NCI-H1048 (cell line): ENCODE results near the gene B9D2.
"Not testable (repeated sequence)": the region's sequence is repeated elsewhere in the genome, so short reads cannot be mapped to it uniquely, and the experiment has no call there.

Experiments used
- DNase-seq: peaks from one replicate; lab custom pipeline; 2025; lab: John Stamatoyannopoulos, UW

B9D2 gene

DNA sequence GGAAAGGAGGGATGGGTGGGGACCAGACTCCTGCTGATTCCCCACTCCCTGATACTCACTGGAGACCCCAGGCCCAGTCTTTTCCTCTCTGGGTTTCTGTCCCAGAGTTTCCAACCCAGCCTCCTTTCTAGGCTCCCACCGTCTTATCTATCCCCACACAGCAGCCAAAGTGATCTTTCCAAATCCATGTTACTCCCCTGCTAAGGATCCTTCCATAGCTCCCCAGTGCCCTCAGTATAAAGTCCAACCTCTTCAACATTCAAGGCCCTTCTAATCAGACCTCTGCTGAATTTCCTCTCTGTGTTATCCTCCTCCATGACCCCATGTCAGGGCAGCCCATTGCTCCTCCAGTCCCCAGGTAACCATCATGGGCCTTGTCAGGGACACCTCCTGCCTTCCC lies 8.9 kb downstream of the B9D2 start:
- no peak for DNase-seq

DNA sequence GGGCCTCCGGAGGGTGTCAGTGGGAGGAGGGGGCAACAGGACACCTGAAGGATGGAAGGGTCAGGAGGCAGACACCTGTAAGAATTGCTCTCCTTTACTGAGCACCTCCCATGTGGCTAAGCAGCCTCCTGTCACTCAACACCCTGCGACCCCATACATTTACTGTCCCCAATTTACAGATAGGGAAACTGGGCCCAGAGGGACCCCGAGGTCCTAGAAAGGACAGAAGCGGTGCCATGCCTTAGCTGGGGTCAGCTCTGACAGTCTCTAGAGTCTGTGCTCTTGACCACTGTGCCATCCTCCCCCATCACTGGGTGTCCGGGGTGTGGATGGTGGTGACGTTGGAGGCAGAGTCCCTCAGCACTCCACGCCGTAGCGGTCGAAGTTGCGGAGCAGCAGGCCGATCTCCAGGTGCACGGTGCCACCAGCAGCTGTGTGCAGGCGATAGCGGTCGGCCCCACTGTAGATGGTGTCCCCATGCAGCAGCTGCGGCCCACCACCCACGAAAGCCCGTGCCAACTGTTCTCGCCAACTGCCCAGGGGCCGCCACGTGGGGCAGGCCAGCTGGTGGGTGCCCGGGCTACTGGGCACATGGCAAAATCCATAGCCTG lies 9.5 kb downstream of the B9D2 start:
- DNase-seq, result no peak

DNA sequence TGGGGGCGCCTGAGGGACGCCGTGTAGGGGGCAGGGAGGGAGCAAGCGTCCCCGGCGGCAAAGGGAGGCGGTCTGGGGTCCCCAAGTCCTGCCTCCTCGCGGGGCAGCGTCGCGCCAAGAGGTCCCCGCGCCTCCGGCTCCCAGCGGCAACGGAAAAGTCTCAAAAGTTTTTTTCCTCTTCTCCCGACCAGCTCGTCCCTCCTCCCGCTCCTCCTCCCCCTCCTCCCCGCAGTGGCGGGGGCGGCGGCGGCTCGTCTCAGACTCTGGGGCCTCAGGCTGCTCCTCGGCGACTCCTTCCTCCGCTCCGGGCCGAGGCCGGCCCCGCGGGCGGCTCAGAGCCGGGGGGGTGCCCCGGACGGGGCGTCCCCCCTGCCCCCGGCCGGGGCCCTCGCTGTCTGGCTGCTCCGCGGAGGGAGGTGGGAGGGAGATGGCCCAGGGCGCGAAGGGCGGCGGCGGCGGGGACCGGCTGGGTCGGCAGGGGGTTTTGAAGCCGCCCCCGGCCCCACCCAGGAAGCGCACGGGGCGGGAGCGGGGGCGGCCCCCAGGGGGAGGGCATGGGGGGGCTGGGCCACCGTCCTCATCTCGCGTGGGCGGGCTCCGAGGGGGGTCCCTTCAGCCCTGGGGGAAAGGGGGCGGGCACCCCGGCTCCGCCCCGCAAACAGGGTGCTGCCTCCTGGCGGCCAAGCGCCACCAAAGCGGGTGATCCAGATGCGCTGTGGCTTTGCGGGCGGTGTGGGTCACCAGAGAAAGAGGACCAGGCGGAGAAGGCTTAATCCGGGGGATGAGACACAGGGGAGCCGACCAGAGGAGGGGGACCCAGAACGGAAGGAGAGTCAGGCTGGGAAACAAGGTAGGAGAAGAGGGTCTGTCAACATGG lies 10.2 kb downstream of the B9D2 start, which contains the start of gene TGFB1:
Gene TGFB1 (minus strand): TSS at position 457 of the 877 bp plus-strand sequence. CDS start 878 bp downstream, outside the sequence.
- DNase-seq, result no peak

DNA sequence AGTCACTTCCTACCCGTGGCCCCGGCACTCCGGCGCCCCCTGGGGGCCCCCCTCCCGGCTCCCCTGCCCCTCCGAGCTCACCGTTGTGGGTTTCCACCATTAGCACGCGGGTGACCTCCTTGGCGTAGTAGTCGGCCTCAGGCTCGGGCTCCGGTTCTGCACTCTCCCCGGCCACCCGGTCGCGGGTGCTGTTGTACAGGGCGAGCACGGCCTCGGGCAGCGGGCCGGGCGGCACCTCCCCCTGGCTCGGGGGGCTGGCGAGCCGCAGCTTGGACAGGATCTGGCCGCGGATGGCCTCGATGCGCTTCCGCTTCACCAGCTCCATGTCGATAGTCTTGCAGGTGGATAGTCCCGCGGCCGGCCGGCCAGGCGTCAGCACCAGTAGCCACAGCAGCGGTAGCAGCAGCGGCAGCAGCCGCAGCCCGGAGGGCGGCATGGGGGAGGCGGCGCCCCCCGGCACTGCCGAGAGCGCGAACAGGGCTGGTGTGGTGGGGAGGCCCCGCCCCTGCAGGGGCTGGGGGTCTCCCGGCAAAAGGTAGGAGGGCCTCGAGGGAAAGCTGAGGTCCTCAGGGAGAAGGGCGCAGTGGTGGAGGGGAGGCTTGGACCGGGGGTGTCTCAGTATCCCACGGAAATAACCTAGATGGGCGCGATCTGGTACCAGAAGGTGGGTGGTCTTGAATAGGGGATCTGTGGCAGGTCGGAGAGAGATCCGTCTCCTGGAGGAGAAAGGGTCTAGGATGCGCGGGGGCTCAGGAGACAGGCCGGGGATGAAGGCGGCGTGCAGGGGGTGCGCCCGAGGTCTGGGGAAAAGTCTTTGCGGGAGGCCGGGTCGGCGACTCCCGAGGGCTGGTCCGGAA lies 11.1 kb downstream of the B9D2 start:
- no peak for DNase-seq

DNA sequence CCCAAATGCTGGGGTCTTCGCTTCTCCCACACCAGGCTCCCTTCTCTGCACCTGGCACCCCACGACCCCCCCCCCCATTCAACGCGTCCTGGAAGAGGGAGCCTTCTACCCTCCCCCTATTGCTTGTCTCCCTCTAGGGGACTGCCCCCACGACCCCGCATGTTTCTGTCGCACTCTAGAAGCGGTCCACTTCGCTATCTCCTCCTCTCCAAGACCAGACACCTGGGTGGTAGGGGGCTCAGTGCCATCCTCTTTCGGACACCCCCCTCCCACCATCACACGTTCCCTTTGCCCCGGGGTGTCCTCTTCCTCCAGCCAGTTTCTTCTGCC lies 11.7 kb downstream of the B9D2 start:
- DNase-seq, result no peak

DNA sequence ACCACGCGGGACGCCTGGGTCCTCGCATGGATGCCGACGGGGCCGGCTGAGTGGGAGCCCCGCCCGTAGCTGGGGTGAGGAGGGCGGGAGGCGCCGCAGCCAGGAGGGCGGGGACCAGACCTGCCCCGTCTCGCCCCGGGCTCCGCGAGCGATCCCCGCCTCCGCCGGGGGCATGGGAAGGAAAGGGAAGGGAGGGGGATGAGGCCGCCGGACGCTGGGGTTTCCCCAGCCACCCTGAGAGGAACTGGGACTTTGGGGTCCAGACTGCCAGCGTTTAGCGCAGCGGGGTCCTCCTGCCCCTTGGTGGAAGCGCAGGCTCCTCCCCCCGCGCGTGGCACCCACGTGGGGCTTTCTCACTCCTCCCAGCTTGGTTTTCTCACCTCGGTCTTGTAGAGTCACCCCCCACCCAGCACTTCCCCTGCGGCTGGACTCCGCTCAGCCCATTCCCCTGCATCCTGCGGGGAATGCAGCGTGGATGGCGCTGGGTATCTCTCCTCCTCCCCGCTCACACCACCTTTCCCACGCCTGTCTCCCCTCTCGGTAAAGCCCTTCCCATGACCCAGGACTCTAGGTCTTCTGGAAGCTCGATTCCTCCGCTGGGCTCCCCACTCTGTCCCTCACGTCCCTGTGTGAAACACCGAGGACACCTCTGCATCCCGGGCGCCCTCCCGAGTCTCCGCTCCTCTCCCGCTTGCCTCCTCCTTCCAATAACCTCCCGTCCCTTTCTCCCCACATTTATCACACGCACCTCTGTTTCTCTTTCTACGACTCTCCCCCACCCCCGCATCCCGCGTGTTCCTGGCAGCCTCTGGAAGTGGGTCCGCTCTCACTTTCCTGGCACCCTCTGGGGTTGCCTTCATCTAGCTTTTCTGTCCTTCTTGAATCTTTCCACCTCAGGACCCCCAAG lies 12.4 kb downstream of the B9D2 start:
- DNase-seq, result no peak

DNA sequence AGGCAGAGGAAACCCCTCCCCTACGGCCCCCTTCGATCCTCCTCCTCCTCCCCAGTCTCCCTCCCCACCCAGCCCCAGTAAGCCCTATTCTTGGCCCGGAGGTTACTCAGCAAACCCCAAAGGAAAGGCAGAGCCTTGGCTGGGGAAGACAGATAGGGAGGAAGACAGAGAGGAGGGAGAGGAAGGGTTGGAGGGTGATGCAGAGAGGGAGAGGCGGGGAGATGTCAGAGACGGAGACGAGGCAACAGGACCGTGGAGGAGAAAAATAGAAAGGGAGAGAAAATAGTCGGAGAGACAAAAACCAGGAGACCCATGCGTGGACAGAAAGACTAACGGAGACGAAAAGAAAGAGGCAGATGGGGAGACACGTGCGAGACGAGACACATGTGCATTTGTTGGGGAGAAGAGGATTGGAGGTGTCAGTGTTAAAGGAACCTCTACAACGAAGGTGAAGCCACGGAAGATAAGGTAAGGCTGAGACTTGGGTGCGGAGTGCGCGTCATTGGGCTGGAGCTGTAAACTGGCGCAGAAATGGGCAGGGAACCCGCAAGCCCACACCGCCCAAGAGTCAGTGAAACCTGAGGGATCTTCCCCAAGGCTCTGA lies 13.1 kb downstream of the B9D2 start:
- DNase-seq, result no peak

DNA sequence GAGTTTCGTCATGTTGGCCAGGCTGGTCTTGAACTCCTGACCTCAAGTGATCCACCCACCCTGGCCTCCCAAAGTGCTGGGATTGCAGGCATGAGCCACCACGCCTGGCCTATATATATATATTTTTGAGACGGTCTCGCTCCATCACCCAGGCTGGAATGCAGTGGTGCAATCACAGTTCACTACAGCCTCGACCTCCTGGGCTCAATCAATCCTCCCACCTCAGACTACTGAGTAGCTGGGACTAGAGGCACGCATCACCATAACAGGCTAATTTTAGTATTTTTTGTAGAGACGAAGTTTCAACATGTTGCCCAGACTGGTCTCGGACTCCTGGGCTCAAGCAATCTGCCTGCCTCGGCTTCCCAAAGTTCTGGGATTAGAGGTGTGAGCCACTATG lies 17.0 kb downstream of the B9D2 start:
- not testable (repeated sequence) for DNase-seq

DNA sequence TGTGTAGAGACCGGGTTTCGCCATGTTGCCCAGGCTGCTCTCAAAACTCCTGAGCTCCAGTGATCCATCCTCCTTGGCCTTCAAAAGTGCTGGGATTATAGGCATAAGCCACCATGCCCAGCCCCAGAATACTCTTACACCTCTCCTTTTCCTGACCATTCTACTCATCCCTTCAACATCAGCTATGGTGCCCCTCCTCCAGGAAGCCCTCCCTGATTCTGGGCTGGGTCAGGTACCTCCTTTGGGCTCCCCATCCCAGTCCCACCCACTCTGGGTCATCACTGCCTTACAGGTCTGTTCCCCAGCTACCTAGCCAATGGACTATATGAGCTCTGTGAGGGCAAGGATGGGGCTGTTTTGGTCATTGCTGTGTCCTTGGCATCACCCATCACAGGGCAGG lies 19.8 kb downstream of the B9D2 start:
- no peak for DNase-seq

DNA sequence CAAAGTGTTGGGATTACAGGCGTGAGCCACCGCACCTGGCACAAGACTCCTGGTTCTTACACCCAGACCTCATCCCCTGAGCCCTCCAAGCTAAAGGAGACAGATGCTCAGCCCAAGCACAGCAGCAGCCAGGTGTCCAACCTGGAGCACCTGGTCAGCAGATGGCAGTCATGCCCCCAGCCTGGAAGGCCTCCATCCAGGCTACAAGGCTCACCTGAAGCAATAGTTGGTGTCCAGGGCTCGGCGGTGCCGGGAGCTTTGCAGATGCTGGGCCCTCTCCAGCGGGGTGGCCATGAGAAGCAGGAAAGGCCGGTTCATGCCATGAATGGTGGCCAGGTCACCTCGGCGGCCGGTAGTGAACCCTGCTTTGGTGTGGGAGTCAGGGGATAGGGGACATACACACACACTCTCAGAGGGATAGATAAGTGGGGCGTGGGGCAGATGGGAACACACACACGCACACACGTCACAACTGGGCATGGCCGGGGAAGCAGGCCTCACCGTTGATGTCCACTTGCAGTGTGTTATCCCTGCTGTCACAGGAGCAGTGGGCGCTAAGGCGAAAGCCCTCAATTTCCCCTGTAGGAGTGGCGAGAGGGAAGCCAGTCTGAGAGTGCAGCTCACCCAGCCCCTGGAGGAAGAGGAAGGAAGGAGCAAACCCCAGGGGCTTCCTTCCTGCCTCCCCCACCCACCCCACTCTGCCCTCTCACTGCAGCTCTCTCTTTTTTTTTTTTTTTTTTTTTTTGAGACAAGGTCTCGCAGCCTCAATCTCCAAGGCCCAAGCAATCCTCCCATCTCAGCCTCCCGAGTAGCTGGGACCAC lies 22.1 kb downstream of the B9D2 start:
- no peak for DNase-seq

DNA sequence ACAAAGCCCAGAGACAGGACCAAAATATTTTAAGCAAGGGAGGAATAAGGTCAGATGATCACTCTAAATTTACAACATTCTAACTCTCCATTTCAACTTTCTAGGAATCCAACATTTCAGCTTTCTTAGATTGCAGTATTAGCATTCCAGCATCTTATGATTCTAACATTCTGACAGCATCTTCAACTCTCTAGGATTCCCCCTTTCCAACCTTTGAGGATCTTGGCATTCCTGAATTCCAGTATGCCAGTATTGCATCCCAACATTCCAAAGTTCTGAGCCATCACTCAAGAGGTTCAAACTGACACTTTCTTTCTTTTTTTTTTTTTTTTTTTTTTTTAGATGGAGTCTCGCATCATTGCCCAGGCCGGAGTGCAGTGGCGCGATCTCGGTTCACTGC lies 24.0 kb downstream of the B9D2 start:
- no peak for DNase-seq

DNA sequence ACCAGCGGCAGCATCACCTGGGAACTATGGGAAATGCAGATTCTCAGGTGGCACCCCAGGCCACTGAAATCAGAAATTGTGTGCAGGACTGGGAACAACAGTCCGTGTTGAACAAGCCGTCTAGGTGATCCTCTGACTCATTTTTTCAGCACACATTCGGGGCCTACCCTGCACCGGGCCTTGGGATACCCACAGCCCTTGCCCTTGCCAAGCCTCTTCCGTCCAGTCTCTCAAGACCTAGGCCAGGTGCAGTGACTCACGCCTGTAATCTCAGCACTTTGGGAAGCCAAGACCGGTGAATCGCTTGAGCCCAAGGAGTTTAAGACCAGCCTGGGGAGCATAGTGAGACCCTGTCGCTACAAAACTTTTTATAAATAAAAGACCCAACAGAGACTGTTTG lies 28.5 kb downstream of the B9D2 start:
- DNase-seq, result no peak

DNA sequence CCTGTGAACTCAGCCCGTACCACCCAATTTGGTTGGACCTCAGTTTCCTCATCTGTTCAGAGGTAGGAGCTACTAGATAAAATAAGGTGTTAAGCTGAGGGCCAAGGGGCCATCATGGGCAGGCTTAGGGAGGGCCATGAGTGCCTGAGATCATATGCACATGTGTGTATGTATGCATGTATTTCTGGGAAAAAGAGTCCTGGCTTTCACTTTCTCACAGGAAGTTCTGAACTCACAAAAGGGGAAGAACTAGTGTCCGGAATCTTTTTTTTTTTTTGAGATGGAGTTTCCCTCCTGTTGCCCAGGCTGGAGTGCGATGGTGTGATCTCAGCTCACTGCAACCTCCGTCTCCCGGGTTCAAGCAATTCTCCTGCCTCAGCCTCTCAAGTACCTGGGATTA lies 29.2 kb downstream of the B9D2 start:
- no peak for DNase-seq

DNA sequence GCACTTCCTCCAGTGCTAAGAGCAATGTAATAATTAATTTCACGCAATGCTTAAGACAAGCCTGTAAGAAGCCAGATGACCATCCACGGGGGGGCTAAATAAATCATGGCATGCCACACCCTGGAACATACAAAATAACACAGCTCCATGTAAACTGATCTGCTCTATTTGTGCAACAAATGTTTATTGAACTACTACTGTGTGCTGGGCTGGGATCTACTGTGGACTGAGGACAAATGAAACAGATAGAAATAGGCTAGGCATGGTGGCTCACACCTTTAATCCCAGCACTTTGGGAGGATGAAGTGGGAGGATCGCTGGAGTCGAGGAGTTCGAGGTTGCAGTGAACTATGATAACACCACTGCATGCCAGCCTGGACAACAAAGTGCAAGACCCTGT lies 31.5 kb downstream of the B9D2 start:
- DNase-seq, result no peak

DNA sequence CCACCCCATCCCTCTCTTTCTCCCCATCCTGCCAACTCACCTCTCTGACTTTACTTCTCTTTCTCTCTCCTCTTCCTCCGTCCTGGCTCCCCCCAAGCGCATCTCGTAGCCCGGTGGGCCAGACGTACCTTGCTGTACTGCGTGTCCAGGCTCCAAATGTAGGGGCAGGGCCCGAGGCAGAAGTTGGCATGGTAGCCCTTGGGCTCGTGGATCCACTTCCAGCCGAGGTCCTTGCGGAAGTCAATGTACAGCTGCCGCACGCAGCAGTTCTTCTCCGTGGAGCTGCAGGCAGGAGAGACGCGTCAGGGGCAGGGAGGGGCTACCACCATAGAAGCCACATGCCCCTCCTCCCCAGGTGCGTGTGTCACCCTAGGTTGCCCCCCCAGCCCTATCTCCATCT lies 31.9 kb downstream of the B9D2 start:
- no peak for DNase-seq

DNA sequence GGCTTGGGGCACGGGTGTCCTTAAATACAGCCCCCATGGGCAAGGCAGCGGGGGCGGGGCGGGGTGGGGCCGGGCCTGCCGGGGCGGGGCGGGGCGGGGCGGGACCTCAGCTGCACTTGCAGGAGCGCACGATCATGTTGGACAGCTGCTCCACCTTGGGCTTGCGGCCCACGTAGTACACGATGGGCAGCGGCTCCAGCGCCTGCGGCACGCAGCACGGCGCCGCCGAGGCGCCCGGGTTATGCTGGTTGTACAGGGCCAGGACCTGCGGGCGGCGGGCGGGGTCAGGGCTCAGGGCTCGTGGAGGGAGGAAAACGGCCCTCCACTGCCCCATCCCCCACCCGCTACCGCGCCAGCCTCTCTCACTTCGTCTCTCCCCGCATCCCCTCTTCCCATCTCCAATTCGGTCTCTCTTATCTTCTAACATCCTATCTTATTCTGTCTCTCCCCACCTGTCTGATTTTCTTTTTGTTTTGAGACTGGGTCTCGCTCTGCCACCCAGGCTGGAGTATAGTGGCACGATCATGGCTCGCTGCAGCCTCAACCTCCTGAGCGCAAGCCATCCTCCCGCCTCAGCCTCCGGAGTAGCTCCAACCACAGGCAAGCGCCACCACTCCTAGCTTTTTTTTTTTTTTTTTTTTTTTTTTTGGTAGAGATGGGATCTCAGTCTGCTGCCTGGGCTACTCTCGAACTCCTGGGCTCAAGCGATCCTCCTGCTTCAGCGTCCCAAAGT lies 32.8 kb downstream of the B9D2 start:
- no peak for DNase-seq

DNA sequence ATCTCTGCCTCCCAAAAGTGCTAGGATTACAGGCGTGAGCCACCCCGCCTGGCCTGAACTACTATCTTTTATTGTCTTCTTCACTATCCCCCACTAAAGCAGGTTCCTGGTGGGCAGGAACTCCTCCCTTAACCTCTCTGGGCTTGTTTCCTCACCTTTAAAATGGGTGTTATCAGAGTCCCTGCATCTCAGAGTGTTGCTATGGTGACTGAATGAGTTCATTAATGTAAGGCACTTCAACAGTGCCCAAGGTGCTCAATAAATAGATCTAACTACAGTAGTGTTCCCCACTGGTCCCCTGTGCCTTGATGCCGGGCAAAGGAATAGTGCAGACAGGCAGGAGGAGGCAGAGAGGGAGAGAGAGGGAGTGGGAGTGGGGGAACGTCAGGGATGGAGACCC lies 33.5 kb downstream of the B9D2 start:
- DNase-seq, result no peak

DNA sequence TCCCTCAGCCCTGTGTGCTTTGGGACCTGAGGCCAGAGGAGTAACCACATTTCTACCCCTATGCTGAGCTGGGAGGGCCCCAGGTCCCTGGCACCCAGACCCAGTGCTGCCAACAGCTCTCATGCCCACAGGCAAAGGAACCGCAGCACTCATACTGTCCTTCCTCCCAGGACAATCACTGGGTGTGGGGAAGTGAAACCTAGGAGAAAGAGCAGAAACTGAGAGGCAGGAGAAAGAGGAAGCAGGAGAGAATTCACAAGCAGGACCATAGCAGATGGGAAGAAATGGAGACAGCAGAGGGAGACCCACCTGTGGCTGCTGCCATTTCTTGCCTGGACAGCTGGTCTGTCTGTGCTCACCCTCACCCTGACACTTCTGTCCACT lies 35.1 kb downstream of the B9D2 start:
- no peak for DNase-seq

DNA sequence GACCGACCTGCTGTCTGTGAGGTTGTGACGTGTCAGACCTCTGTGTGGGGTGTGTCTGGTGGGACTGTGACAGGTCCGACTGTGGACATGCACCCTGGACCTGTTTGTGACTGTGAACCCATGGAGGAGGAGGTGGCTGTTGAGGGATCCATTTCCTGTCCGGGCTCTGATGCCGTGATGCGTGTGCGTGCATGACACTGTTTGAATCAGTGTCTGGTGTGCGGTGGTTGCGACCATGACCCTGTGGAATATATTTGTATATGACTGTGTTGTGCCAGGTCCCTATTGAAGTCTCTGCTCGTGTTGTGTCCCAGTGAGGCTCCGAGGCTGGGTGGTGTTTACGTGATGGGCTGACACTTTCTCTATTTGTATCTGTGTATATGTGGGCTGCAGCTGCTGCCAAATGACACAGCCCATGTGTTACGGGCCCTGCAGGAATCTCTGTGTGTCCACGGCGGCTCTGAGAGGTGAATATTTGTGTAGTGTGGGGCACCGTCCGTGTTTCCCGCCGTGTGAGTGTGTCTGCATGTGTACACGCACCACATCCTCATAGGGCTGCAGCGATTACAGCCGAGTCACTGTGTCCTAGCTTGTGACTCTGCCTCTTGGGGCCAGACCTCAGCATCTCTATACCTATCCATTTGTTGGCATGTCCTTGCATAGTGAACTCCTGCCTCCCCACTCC lies 35.6 kb downstream of the B9D2 start:
- DNase-seq, result no peak
